Sigmoid colon (tissue), 7 donors: ENCODE measurements around the gene EMILIN2. TPM values are rescaled to one million over a fixed set of nuclear protein-coding genes. Genes with fewer than 3 reads are reported as not detected.
"Not testable (repeated sequence)": the region's sequence is repeated elsewhere in the genome, so short reads cannot be mapped to it uniquely, and the experiment has no call there.

ENCODE experiments used
- DNase-seq: peaks from one replicate; pipeline ENCODE4 v3.0.0-alpha.2; 2019
- H3K27ac ChIP-seq, 4 donors: fragments of 200-600 bp; sonication (generic); one replicate each; pipeline ENCODE4 v1.5.1; 2016 to 2019; ENCODE audit warnings: mild to moderate bottlenecking in 1 of 4
- H3K27me3 ChIP-seq, 3 donors: fragments of 200-600 bp; sonication (generic); one replicate each; pipeline ENCODE4 v1.5.1; 2019; ENCODE audit warnings: mild to moderate bottlenecking in 1 of 3
- H3K36me3 ChIP-seq, 4 donors: fragments of 200-600 bp; sonication (generic); one replicate each; pipeline ENCODE4 v1.5.1; 2016 to 2019
- H3K4me1 ChIP-seq, 4 donors: fragments of 200-600 bp; sonication (generic); one replicate each; pipeline ENCODE4 v1.5.1; 2017 to 2019
- H3K4me3 ChIP-seq, 4 donors: fragments of 200-600 bp; sonication (generic); one replicate each; pipeline ENCODE4 v1.5.1; 2017 to 2019; ENCODE audit warnings: mild to moderate bottlenecking in 2 of 4, moderate library complexity in 1 of 4
- H3K9me3 ChIP-seq, 4 donors: fragments of 200-600 bp in 3 of 4; sonication (generic) in 3 of 4; one replicate each; pipeline versions ENCODE4 v1.5.1 to v1.6.1; 2013 to 2019
- CTCF ChIP-seq, 4 experiments: fragments of 450-650 bp in 3 of 4; fragments of 200-600 bp in 1 of 4; IDR thresholded peaks; one replicate each; pipeline ENCODE4 v1.5.1; 2016 to 2019; ENCODE audit warnings: antibody characterized with exemption in 4 of 4, mild to moderate bottlenecking in 3 of 4, moderate library complexity in 2 of 4
- EP300 ChIP-seq, 4 donors: sonication (generic); formaldehyde crosslinking; IDR thresholded peaks; one replicate each; pipeline ENCODE4 v1.6.1; 2017; ENCODE audit warnings: antibody characterized with exemption in 4 of 4
- POLR2A ChIP-seq, 2 donors: fragments of 450-650 bp; IDR thresholded peaks; one replicate each; pipeline ENCODE4 v1.6.1; 2016; ENCODE audit warnings: antibody characterized with exemption in 2 of 2, mild to moderate bottlenecking in 2 of 2, moderate library complexity in 2 of 2
- POLR2AphosphoS5 ChIP-seq, 4 donors: sonication (generic); formaldehyde crosslinking; IDR thresholded peaks; one replicate each; pipeline ENCODE4 v1.6.1; 2017; ENCODE audit warnings: antibody characterized with exemption in 4 of 4
- WGBS, 2 donors: extraction: QIAGEN DNeasy Blood & Tissue Kit; methylation state at CpG; one replicate each; pipeline ENCODE4 v1.1.7; 2013; 5-methylcytosine and 5-hydroxymethylcytosine counted together
- intact Hi-C: fragments of 100-400 bp; cut with DNase I; formaldehyde crosslinking; loops from one replicate; pipeline ENCODE4 v1.15.1; 2023
- polyA plus RNA-seq, 3 donors: library from polyadenylated mRNA; stranded (reverse); fragments of 200-250 nt; gene quantifications; one replicate each; pipeline ENCODE4 v1.2.3, GENCODE V29; 2013
- total RNA-seq, 4 donors: library from RNA; depleted of rRNA; stranded (reverse); fragments of >200 nt; gene quantifications; one replicate each; pipeline ENCODE4 v1.1.0, GENCODE V29; 2016
- donor health status: healthy with polysubstance abuse.
- donor health status: Bipolar disorder and iron deficiency.
- donor health status: healthy.

Gene EMILIN2
- 10 to 100 TPM in 2 of 4 donors, 1 to 10 TPM in 2; 6.1 to 12.0 (median 10.4) TPM for total RNA-seq
- 10 to 100 TPM in 1 of 3 donors, 1 to 10 TPM in 2; 4.8 to 12.0 (median 9.5) TPM for polyA plus RNA-seq

- Histone ChIP-seq H3K27ac (peak within 1 kb of the TSS; percentile 44 to 74 (median 63)), H3K4me3 (peak within 1 kb of the TSS; percentile 16 to 52 (median 41)), H3K4me1 (peaks cover 0 to 21% (median 20%) of the 10 kb centered on the region in 4 donors), H3K36me3 (no peaks in the 10 kb centered on the region), H3K9me3 (no peaks in the 10 kb centered on the region), H3K27me3 (peaks cover 14 to 53% (median 23%) of the 10 kb centered on the region in 3 donors)
- peak; percentile 90 for DNase-seq
- TF ChIP-seq POLR2AphosphoS5 (IDR thresholded peaks at IDR 0.05), result peak in 2 of 4 donors; percentile 43 to 55
- no peak for TF ChIP-seq POLR2A (IDR thresholded peaks at IDR 0.05)
- intact Hi-C loops, result no loop called here
- 1% methylated on average over 80 of the region's 80 CpGs for WGBS, 2 donors
These were observed at the start of gene EMILIN2 for GRCh38 chr18:2846636-2847316. TSS of gene EMILIN2 (plus strand) at chr18:2847006. CDS start at chr18:2847189, 183 bp downstream.

GRCh38 chr18:2797951-2798350, 48.9 kb upstream of the EMILIN2 start:
- TF ChIP-seq POLR2A (IDR thresholded peaks at IDR 0.05) (no peak), CTCF (IDR thresholded peaks at IDR 0.05) (no peak), EP300 (IDR thresholded peaks at IDR 0.05) (no peak), POLR2AphosphoS5 (IDR thresholded peaks at IDR 0.05) (no peak)
- Histone ChIP-seq H3K4me1 (no peaks in the 10 kb centered on the region), H3K4me3 (no peak overlapping the region), H3K27me3 (no peaks in the 10 kb centered on the region), H3K27ac (no peak overlapping the region), H3K9me3 (no peaks in the 10 kb centered on the region), H3K36me3 (peaks cover 6 to 67% (median 13%) of the 10 kb centered on the region in 4 donors)
- intact Hi-C loops, result no loop called here
- no peak for DNase-seq
- 67 to 96% methylated on average over 1 of the region's 1 CpG for WGBS, 2 donors

GRCh38 chr18:2799369-2799768, 47.4 kb upstream of the EMILIN2 start:
- H3K9me3 ChIP-seq, result no peaks in the 10 kb centered on the region
- 37 to 60% methylated on average over 2 of the region's 2 CpGs for WGBS, 2 donors
- TF ChIP-seq CTCF (IDR thresholded peaks at IDR 0.05), result no peak
- TF ChIP-seq POLR2A (IDR thresholded peaks at IDR 0.05), result no peak
- TF ChIP-seq POLR2AphosphoS5 (IDR thresholded peaks at IDR 0.05), result no peak
- no peak for TF ChIP-seq EP300 (IDR thresholded peaks at IDR 0.05)
- H3K36me3 ChIP-seq, result peaks cover 6 to 76% (median 13%) of the 10 kb centered on the region in 4 donors
- no peaks in the 10 kb centered on the region for H3K27me3 ChIP-seq
- H3K27ac ChIP-seq, result no peak overlapping the region
- no peak overlapping the region for H3K4me3 ChIP-seq
- DNase-seq, result no peak
- no peaks in the 10 kb centered on the region for H3K4me1 ChIP-seq
- intact Hi-C loops, result no loop called here

- WGBS, 2 donors, result 90% methylated on average over 8 of the region's 8 CpGs
- DNase-seq, result no peak
- Histone ChIP-seq H3K36me3 (peaks cover 0 to 32% (median 0%) of the 10 kb centered on the region in 4 donors), H3K27ac (no peak overlapping the region), H3K4me1 (no peaks in the 10 kb centered on the region), H3K4me3 (no peak overlapping the region), H3K9me3 (no peaks in the 10 kb centered on the region), H3K27me3 (no peaks in the 10 kb centered on the region)
- TF ChIP-seq POLR2A (IDR thresholded peaks at IDR 0.05) (no peak), POLR2AphosphoS5 (IDR thresholded peaks at IDR 0.05) (no peak), CTCF (IDR thresholded peaks at IDR 0.05) (no peak), EP300 (IDR thresholded peaks at IDR 0.05) (no peak)
- intact Hi-C loops, result no loop called here
These were observed 40.5 kb upstream of the EMILIN2 start for GRCh38 chr18:2805970-2806943.

- H3K4me1 ChIP-seq, intact Hi-C loops, H3K4me3 ChIP-seq, H3K27me3 ChIP-seq, H3K9me3 ChIP-seq, H3K27ac ChIP-seq, DNase-seq: not testable (repeated sequence)
- WGBS, 2 donors, result 22 to 72% methylated on average over 2 of the region's 2 CpGs
- H3K36me3 ChIP-seq, result peaks cover 0 to 13% (median 0%) of the 10 kb centered on the region in 4 donors
These were observed 38.2 kb upstream of the EMILIN2 start for GRCh38 chr18:2808640-2809039.

- intact Hi-C loops, H3K36me3 ChIP-seq, DNase-seq, H3K27ac ChIP-seq, H3K4me3 ChIP-seq, H3K9me3 ChIP-seq, H3K4me1 ChIP-seq, H3K27me3 ChIP-seq: not testable (repeated sequence)
- WGBS, 2 donors, result 82 to 88% methylated on average over 6 of the region's 6 CpGs
These were observed 37.1 kb upstream of the EMILIN2 start for GRCh38 chr18:2809666-2810183.
